HL-60 (cell line): ENCODE data around the gene ASB13.

Experiments used
- TF ChIP-seq, protein P1 (sequence below): IDR thresholded peaks from one replicate; pipeline ENCODE4 v1.5.1; 2011; ENCODE audit warnings: low read length, control low read depth, inconsistent platforms; ENCODE audit not compliant: insufficient read depth
- TF ChIP-seq, protein P2 (sequence below): IDR thresholded peaks from 2 replicates; pipeline ENCODE4 v1.6.1; 2012; ENCODE audit warnings: low read depth; ENCODE audit not compliant: insufficient replicate concordance

DNA sequence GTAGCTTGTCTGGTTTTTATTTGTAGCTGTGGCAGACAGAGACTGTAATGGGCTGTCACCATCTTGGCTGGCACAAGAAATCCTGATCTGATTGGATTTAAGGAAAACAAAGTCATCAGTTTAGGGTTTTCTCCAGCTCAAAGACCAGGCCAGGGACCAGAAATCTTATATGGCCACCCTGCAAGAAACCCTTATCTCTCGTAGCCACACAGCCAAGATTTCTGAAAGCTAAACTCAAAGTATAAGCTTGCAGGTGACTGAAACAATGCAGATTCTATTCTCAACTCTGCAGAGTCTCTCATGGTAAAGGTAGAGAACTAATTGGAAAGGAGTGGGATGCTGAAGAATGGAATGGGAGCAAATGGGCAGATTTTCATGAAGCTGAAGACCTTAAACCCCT lies 3.2 kb upstream of the ASB13 start:
- TF ChIP-seq, protein P1, sequence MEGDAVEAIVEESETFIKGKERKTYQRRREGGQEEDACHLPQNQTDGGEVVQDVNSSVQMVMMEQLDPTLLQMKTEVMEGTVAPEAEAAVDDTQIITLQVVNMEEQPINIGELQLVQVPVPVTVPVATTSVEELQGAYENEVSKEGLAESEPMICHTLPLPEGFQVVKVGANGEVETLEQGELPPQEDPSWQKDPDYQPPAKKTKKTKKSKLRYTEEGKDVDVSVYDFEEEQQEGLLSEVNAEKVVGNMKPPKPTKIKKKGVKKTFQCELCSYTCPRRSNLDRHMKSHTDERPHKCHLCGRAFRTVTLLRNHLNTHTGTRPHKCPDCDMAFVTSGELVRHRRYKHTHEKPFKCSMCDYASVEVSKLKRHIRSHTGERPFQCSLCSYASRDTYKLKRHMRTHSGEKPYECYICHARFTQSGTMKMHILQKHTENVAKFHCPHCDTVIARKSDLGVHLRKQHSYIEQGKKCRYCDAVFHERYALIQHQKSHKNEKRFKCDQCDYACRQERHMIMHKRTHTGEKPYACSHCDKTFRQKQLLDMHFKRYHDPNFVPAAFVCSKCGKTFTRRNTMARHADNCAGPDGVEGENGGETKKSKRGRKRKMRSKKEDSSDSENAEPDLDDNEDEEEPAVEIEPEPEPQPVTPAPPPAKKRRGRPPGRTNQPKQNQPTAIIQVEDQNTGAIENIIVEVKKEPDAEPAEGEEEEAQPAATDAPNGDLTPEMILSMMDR: no peak
- TF ChIP-seq, protein P2, sequence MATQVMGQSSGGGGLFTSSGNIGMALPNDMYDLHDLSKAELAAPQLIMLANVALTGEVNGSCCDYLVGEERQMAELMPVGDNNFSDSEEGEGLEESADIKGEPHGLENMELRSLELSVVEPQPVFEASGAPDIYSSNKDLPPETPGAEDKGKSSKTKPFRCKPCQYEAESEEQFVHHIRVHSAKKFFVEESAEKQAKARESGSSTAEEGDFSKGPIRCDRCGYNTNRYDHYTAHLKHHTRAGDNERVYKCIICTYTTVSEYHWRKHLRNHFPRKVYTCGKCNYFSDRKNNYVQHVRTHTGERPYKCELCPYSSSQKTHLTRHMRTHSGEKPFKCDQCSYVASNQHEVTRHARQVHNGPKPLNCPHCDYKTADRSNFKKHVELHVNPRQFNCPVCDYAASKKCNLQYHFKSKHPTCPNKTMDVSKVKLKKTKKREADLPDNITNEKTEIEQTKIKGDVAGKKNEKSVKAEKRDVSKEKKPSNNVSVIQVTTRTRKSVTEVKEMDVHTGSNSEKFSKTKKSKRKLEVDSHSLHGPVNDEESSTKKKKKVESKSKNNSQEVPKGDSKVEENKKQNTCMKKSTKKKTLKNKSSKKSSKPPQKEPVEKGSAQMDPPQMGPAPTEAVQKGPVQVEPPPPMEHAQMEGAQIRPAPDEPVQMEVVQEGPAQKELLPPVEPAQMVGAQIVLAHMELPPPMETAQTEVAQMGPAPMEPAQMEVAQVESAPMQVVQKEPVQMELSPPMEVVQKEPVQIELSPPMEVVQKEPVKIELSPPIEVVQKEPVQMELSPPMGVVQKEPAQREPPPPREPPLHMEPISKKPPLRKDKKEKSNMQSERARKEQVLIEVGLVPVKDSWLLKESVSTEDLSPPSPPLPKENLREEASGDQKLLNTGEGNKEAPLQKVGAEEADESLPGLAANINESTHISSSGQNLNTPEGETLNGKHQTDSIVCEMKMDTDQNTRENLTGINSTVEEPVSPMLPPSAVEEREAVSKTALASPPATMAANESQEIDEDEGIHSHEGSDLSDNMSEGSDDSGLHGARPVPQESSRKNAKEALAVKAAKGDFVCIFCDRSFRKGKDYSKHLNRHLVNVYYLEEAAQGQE: no peak
